GM12891 (cell line): ENCODE measurements around the gene TNFRSF13B.
A peak's percentile ranks its signal among the peaks of the same experiment; 100 is the strongest.
"Not testable (repeated sequence)": the region's sequence is repeated elsewhere in the genome, so short reads cannot be mapped to it uniquely, and the experiment has no call there.

ENCODE experiments used
- DNase-seq: peaks from one replicate; pipeline ENCODE4 v3.0.0; 2011; ENCODE audit warnings: low spot score; ENCODE audit not compliant: insufficient read length
- FAIRE-seq: peaks from 2 replicates; lab custom pipeline; 2011; peaks lifted over from hg19 to GRCh38; lab: Jason Lieb, UNC
- PAX5 ChIP-seq: IDR thresholded peaks from 2 replicates; pipeline ENCODE4 v1.6.1; 2011; ENCODE audit warnings: low read length, moderate library complexity, mild to moderate bottlenecking; ENCODE audit not compliant: insufficient read depth, severe bottlenecking
- POLR2A ChIP-seq: IDR thresholded peaks from 2 replicates; pipeline ENCODE4 v1.6.1; 2011; ENCODE audit warnings: low read depth, low read length, control low read depth
- POLR2AphosphoS5 ChIP-seq: IDR thresholded peaks from 2 replicates; pipeline ENCODE4 v1.6.1; 2011; ENCODE audit warnings: low read depth, low read length, control low read depth
- POU2F2 ChIP-seq: IDR thresholded peaks from 2 replicates; pipeline ENCODE4 v1.6.1; 2011; ENCODE audit warnings: low read depth, mild to moderate bottlenecking, control low read depth, low read length, moderate library complexity
- SPI1 ChIP-seq: IDR thresholded peaks from 2 replicates; pipeline ENCODE4 v1.6.1; 2011; ENCODE audit warnings: low read depth, low read length, control low read depth
- TAF1 ChIP-seq: IDR thresholded peaks from 2 replicates; pipeline ENCODE4 v1.6.1; 2011; ENCODE audit warnings: low read depth, low read length, control low read depth

TNFRSF13B gene

DNA sequence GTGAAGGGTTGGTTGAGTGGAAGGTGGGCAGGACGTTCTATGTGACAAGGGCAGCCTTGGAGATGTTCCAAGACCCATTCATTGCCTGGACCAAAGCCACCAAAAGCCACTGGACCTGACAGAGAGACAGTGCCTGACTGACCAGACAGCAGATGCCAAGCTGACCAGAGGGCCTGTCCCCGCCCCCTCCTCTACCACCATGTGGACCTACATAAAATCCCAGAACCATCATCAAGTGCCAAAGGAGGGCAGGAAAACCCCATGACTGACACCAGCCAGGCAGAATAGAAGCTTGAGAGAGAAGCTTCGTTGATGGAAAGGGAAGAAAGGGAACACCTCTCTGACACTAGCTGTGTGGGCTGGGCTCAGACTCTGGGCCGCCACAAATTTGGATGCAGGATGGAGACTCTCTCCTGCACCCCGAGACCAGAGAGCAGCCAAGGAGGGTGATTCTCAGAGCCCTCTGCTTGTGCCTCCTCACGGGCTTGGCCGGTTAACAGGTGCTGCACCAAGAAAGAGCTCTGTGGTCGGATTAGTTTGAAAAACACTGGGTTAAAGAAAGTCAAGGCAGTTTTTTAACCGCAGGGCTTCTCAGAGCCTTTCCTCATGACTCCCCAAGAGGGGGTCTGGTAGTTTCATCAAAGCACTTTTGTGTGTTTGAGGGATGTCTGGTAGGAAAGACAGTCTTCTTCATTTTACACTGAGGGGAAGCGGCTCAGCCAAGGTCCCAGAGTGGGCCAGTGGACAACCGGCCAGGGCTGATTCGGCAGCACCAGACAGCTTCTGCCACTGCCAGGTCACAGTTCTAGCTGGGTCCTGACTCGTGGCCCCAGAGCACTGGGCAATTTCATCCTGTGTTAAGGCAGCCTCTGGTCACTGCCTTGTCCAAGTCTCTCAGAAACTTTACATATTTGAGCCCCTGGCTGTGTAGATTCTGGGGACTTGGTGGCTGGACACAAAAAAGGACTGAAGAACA is 1.7 kb downstream of the TNFRSF13B start:
- TF ChIP-seq POLR2A: peak; percentile 44; the same call in 1 of the 2 replicates
- TF ChIP-seq SPI1: no peak
- TF ChIP-seq TAF1: 0 out of 2 replicates have a peak, but pooled peaks have one; percentile 37
- TF ChIP-seq POLR2AphosphoS5: no peak; the same call in none of the 2 replicates
- no peak for TF ChIP-seq POU2F2
- no peak for TF ChIP-seq PAX5
- DNase-seq (no peak), FAIRE-seq (peak; percentile 92)

- FAIRE-seq: no peak
- TF ChIP-seq SPI1 (peak; percentile 12; the same call in 1 of the 2 replicates), PAX5 (no peak), POU2F2 (0 out of 2 replicates have a peak, but pooled peaks have one; percentile 32), TAF1 (no peak), POLR2A (no peak), POLR2AphosphoS5 (no peak)
- DNase-seq: no peak
Observed at GRCh38 chr17:16968786-16969185, 3.1 kb downstream of the TNFRSF13B start.

- peak; percentile 79 for FAIRE-seq
- no peak for DNase-seq
- TF ChIP-seq PAX5 (no peak), SPI1 (no peak), POLR2A (no peak), POLR2AphosphoS5 (no peak), TAF1 (no peak), POU2F2 (no peak)
Observed at GRCh38 chr17:16962804-16963203, 9.1 kb downstream of the TNFRSF13B start.

DNA sequence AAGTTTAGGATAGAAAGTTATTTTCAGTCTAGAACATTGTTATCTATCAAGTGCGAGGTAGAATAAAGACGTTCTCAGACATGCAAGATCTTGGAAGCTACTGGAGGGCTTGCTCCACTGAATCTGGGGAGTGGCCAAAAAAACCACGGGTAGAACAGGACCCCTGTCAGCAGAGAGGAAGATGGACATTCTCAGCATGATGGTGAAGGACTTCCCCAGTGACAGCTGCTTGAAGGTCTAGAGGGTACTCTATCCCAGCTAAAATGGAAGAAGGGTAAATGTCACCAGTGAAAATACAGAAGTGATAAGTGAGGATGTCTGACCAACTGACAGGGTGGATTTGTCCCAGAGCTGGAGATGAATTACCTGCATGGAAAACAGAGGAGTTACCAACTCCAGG is 10.1 kb downstream of the TNFRSF13B start:
- FAIRE-seq (peak; percentile 43), DNase-seq (no peak)
- TF ChIP-seq SPI1: 0 out of 2 replicates have a peak, but pooled peaks have one; percentile 12
- TF ChIP-seq POLR2A: no peak
- TF ChIP-seq PAX5: no peak

GRCh38 chr17:16961022-16961421 is 10.9 kb downstream of the TNFRSF13B start:
- DNase-seq: not testable (repeated sequence)
- FAIRE-seq: peak; percentile 81

DNA sequence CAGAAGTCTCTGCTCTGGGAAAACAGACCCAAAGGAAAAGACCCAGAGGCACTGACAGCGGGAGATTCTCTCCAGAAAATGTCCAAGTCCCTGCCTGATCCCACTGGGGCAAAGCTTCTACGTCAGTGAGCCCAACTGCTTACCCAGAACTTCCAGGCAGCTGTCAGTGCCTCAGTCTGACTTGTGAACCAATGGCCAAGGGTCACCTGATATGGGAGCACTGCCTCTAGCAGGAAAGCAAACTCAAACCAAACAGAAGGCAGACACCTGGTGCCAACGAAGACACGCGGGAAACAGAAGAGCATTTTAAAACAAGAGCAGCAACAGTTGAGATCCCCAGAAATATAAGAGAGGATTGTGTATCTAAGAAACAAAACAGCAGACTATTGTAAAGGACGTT is 16.9 kb downstream of the TNFRSF13B start:
- peak; percentile 76 for FAIRE-seq

GRCh38 chr17:16954521-16954920 is 17.4 kb downstream of the TNFRSF13B start:
- DNase-seq (no peak), FAIRE-seq (peak; percentile 43)
- TF ChIP-seq POLR2AphosphoS5 (no peak), TAF1 (no peak), POLR2A (no peak), POU2F2 (no peak), PAX5 (no peak), SPI1 (no peak)

More for the DNA sequence above, 16.9 kb downstream of the TNFRSF13B start:
- DNase-seq: not testable (repeated sequence)

DNA sequence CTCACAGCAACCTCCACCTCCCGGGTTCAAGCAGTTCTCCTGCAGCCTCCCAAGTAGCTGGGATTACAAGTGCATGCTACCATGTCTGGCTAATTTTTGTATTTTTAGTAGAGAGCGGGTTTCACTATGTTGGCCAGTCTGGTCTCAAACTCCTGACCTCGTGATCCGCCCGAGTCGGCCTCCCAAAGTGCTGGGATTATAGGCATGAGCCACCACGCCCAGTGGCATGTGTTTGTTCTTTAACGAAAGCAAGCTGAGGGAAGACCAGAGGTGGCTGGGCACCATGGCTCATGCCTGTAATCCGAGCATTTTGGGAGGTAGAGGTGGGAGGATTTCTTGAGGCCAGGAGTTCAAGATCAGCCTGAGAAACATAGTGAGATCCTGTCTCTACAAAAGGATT is 18.1 kb downstream of the TNFRSF13B start:
- no peak for FAIRE-seq
- TF ChIP-seq PAX5 (no peak), POLR2A (no peak), TAF1 (no peak), SPI1 (no peak), POLR2AphosphoS5 (no peak), POU2F2 (no peak)
- DNase-seq: no peak

DNA sequence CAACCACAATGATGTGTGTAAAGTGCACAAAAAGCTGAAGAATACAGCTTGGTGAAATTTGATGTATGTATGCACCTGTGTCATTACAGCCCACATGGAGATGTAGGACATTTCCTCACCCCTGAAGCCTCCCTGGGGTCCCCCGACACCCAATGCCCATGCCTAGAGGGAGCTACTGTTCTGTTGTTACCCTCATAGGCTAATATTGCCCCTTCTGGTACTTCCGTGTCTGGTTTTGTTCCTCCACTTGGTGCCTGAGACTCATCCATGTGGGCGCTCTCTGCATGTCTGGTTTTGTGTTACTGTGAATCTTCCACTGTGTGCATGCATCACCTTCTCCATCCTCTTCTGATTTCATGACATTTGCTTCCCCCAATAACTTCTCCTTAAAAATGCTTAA is 18.6 kb downstream of the TNFRSF13B start:
- FAIRE-seq (no peak), DNase-seq (no peak)

GRCh38 chr17:16952401-16952800 is 19.5 kb downstream of the TNFRSF13B start:
- FAIRE-seq (no peak), DNase-seq (no peak)
- TF ChIP-seq TAF1: no peak
- no peak for TF ChIP-seq POLR2AphosphoS5

More for the DNA sequence above, 18.6 kb downstream of the TNFRSF13B start:
- TF ChIP-seq SPI1 (no peak), TAF1 (no peak), POU2F2 (no peak), PAX5 (no peak), POLR2A (no peak), POLR2AphosphoS5 (no peak)

DNA sequence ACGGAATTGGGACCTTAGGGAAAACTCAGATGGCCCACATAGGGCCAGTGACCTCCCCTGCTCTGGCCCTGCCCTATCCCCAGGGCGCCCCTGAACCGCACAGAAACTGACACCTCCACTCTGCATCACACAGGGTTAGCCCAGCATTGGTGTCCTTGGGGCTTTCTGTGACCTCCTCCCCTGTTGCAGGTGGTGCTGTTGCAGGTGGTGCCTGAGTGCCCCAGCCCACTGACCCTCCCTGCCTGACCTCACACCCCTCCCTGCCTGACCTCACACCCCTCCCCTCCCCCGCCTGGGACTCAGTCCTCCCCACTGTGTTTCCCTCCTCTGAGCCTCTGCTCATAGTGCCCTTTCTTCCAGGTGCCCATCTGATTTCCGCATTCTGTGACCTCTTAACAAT is 21.4 kb downstream of the TNFRSF13B start:
- DNase-seq (no peak), FAIRE-seq (no peak)
- TF ChIP-seq SPI1: no peak
- TF ChIP-seq POLR2AphosphoS5: no peak
- TF ChIP-seq PAX5: no peak
- TF ChIP-seq TAF1: no peak
- no peak for TF ChIP-seq POU2F2
- no peak for TF ChIP-seq POLR2A
